ENCODE data around the gene DSP.

DNA sequence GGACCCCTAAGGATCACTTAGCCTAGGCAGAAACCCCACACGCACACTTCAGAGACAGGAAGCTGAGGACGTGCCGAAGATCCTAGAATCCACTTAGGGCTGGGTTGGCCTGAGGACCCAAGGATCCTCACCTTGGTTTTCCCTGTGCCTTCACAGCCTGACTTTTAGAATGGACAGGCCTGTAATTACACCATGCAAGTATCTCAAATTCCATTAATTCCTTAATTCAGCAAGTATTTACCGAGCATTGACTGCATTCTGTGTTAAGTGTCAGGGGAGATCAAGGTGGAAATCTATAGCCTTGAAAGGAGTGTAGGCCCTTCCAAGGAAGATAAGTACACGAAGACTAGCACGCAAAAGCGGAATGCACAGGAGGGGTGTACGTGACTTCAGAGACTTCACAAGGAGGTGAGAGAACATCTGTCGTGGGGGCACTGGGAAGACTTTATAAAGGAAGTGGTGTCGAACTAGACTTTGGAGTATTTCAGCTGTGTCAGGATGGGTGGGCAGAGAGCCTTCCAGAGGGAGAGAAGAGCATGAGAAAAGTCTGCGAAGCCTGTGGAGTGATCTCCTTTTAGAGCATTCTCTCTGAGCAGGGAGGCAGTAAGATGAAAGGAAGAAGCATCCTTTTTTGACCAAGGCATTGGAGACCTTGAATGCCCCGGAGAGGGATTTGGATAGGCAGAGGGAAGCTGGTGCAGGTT is 4.0 kb downstream of the DSP start:
- TF ChIP-seq CTCF (IDR thresholded peaks at IDR 0.05; ENCODE audit: insufficient read depth, low read length) (no peak), POLR2AphosphoS5 (IDR thresholded peaks at IDR 0.05; ENCODE audit: low read depth) (no peak), GABPA (IDR thresholded peaks at IDR 0.05; ENCODE audit: low read depth) (no peak)
